Lower lobe of right lung (tissue), 2 donors: ENCODE results near the gene TOMM20. TPM values are rescaled to one million over a fixed set of nuclear protein-coding genes. Genes with fewer than 3 reads are reported as not detected.

Experiments
- ATAC-seq, 2 donors: fragments of 200-7000 bp; cut with Tn5 transposase; one replicate each; pipeline ENCODE4 v1.9.1; 2020 to 2022; ENCODE audit warnings: mild to moderate bottlenecking in 2 of 2, moderate library complexity in 2 of 2
- DNase-seq: peaks from one replicate; pipeline ENCODE4 v3.0.0-alpha.2; 2020
- H3K27ac ChIP-seq: fragments of 200-600 bp; one replicate; pipeline ENCODE4 v1.8.0; 2022
- H3K27me3 ChIP-seq: fragments of 200-600 bp; one replicate; pipeline ENCODE4 v1.8.0; 2022; ENCODE audit warnings: low read depth
- H3K36me3 ChIP-seq: fragments of 200-600 bp; one replicate; pipeline ENCODE4 v1.8.0; 2022; ENCODE audit warnings: mild to moderate bottlenecking
- H3K4me1 ChIP-seq: fragments of 200-600 bp; one replicate; pipeline ENCODE4 v1.8.0; 2022
- H3K4me3 ChIP-seq: fragments of 200-600 bp; one replicate; pipeline ENCODE4 v1.8.0; 2022; ENCODE audit warnings: mild to moderate bottlenecking
- H3K9me3 ChIP-seq: fragments of 200-600 bp; one replicate; pipeline ENCODE4 v1.8.0; 2022
- intact Hi-C: fragments of 100-400 bp; cut with DNase I; formaldehyde crosslinking; loops from one replicate; pipeline ENCODE4 v1.11.0; 2022
- total RNA-seq: library from RNA; stranded (reverse); fragmentation: NEBNext Ultra II Directional; extraction: Animal tissue kit (Norgen Biotek cat#: 25700); gene quantifications from one replicate; pipeline ENCODE4 v1.2.1, GENCODE V29; 2021
- TF ChIP-seq, protein P1 (sequence below): fragments of 200-600 bp; IDR thresholded peaks from one replicate; pipeline ENCODE4 v1.8.0; 2022; ENCODE audit warnings: antibody characterized with exemption, mild to moderate bottlenecking
- donor health status: DM: no; HTN: yes; CAD: no; lungs with severe emphysema.

TOMM20 gene
- total RNA-seq, 1 donor from 2014 or later = 88.4 TPM

DNA sequence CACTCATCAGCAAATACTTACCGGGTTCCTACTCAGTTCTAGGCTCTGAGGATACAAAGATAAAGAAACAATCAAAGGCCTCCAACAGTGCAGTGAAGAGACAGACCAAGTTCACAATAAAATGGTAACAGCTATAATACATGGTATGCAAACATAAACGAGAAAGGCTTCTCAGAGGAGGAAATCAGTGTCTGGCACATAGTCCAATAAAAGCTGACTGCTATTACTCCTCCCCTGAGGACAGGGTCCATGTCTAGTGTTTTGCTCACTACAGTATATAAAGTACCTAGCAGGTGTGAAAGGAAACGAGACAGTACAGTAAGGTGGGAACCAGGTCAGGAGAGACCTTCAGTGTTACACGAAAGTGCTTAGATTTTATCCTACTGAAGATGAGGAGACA lies 28.1 kb upstream of the TOMM20 start:
- no peak overlapping the region for H3K4me3 ChIP-seq
- H3K9me3 ChIP-seq = no peaks in the 10 kb centered on the region
- intact Hi-C loops = no loop called here
- no peak for ATAC-seq
- no peaks in the 10 kb centered on the region for H3K27me3 ChIP-seq
- TF ChIP-seq, protein P1, sequence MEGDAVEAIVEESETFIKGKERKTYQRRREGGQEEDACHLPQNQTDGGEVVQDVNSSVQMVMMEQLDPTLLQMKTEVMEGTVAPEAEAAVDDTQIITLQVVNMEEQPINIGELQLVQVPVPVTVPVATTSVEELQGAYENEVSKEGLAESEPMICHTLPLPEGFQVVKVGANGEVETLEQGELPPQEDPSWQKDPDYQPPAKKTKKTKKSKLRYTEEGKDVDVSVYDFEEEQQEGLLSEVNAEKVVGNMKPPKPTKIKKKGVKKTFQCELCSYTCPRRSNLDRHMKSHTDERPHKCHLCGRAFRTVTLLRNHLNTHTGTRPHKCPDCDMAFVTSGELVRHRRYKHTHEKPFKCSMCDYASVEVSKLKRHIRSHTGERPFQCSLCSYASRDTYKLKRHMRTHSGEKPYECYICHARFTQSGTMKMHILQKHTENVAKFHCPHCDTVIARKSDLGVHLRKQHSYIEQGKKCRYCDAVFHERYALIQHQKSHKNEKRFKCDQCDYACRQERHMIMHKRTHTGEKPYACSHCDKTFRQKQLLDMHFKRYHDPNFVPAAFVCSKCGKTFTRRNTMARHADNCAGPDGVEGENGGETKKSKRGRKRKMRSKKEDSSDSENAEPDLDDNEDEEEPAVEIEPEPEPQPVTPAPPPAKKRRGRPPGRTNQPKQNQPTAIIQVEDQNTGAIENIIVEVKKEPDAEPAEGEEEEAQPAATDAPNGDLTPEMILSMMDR = no peak
- peaks cover 80% of the 10 kb centered on the region for H3K36me3 ChIP-seq
- no peak overlapping the region for H3K27ac ChIP-seq
- peaks cover 33% of the 10 kb centered on the region for H3K4me1 ChIP-seq
- DNase-seq = no peak

DNA sequence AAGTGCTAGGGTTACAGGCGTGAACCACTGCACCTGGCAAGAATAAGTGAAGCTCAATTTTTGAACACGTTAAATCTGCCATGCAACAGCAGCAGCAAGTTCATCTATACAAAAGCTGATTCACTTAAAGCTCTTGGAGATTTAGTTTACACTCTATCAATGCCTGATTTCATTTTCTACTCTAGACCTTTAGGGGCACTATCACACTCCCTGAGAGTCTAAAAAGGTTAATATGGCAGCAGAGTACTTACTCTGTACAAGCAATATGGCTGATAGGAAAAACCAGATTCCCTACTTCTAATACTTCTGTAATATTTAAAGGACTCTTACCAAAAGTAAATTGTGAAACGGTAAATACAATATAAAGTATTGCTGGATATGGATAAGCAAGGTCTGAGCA lies 27.6 kb upstream of the TOMM20 start:
- TF ChIP-seq, protein P1 = no peak
- Histone ChIP-seq H3K9me3 (no peaks in the 10 kb centered on the region), H3K27ac (no peak overlapping the region), H3K36me3 (peaks cover 85% of the 10 kb centered on the region), H3K27me3 (no peaks in the 10 kb centered on the region), H3K4me1 (peaks cover 30% of the 10 kb centered on the region), H3K4me3 (no peak overlapping the region)
- ATAC-seq (no peak), DNase-seq (no peak)
- intact Hi-C loops = no loop called here

DNA sequence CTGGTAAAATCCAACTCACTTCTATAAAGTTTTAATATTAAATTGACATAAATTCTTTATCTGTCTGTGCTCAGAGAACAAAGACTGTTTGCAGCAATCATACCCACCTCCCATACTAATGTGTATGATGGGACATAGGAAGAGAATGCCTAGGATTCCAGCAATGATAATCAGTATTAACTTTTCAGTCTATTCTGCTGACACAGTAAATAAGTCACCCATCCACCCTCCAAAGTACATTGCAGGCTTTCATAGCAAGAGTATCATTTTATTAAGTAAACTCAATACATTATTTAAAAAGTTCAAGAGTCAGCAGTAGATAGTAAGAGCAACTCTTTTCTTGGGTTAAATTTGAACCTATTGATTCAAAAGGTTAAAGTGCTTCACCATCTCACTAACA lies 23.6 kb upstream of the TOMM20 start:
- Histone ChIP-seq H3K4me1 (peaks cover under 1% of the 10 kb centered on the region), H3K27me3 (no peaks in the 10 kb centered on the region), H3K4me3 (no peak overlapping the region), H3K36me3 (peaks cover 97% of the 10 kb centered on the region), H3K27ac (no peak overlapping the region), H3K9me3 (no peaks in the 10 kb centered on the region)
- intact Hi-C loops = no loop called here
- TF ChIP-seq, protein P1 = no peak
- DNase-seq = no peak
- no peak for ATAC-seq

DNA sequence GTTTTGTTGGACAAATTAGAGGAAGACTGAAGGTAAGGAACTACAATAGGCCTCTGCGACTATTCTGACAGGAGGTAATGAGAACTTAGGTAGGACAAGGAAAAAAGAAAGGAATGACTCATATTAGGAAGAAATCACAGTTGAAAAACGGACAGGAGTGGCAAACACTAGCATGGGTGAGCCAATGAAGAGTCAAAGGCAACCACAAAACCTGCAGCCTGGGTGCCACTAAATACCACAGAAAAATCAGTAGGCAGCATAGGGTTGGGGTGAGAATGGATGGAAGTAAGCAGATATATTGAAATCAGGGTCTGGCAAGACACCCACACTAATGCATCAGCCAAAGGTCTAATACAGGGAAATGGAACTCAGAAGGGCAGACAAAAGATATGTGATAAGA lies 22.4 kb upstream of the TOMM20 start:
- Histone ChIP-seq H3K27me3 (no peaks in the 10 kb centered on the region), H3K27ac (no peak overlapping the region), H3K4me3 (no peak overlapping the region), H3K9me3 (no peaks in the 10 kb centered on the region), H3K4me1 (no peaks in the 10 kb centered on the region), H3K36me3 (peaks cover 97% of the 10 kb centered on the region)
- ATAC-seq (no peak), DNase-seq (no peak)
- intact Hi-C loops = no loop called here
- TF ChIP-seq, protein P1 = no peak

DNA sequence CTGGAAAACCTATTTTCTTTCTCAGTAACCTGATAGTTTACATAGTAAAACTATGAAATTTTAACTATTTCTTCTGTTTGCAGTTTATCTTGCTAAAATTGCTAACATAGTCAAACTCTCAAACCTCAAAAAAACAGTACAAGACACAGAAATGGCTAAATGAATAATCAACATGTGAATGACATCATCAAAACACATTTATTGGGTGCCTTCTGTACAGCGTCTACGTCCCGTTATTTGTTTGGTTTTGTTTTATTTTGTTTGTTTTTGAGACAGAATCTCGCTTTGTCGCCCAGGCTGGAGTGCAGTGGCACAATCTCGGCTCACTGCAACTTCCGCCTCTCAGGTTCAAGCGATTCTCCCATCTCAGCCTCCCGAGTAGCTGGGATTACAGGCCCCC lies 21.2 kb upstream of the TOMM20 start:
- Histone ChIP-seq H3K4me3 (no peak overlapping the region), H3K27me3 (no peaks in the 10 kb centered on the region), H3K9me3 (no peaks in the 10 kb centered on the region), H3K36me3 (peaks cover 100% of the 10 kb centered on the region), H3K27ac (no peak overlapping the region), H3K4me1 (no peaks in the 10 kb centered on the region)
- ATAC-seq (no peak), DNase-seq (no peak)
- intact Hi-C loops = no loop called here
- TF ChIP-seq, protein P1 = no peak

DNA sequence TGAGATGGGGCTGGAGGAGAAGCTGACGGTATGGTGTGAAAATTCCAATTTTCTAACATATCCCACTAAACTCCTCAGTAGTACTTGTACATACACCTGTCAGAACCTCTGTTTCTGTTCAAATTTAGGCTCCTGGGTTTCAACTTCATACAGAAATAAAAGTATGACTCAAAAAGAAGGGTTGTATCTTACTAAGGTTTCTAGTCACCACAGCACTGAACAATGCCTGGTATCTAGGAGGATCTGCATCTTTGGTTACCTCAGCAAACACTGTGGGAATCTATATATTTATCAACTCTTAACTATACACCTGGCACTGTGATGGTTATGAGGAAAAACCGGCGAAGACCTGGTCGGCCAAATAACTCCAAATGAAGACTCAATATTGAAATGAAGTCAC lies 18.6 kb upstream of the TOMM20 start:
- peaks cover 99% of the 10 kb centered on the region for H3K36me3 ChIP-seq
- ATAC-seq = no peak
- H3K27me3 ChIP-seq = no peaks in the 10 kb centered on the region
- H3K9me3 ChIP-seq = no peaks in the 10 kb centered on the region
- H3K4me1 ChIP-seq = no peaks in the 10 kb centered on the region
- no peak for DNase-seq
- H3K4me3 ChIP-seq = no peak overlapping the region
- intact Hi-C loops = no loop called here
- no peak overlapping the region for H3K27ac ChIP-seq
- TF ChIP-seq, protein P1 = no peak
